Transverse colon (tissue), 4 donors: ENCODE results near the gene ZFHX3.

Experiments
- EP300 ChIP-seq: sonication (generic); formaldehyde crosslinking; IDR thresholded peaks from one replicate; pipeline ENCODE4 v1.6.1; 2017; ENCODE audit warnings: antibody characterized with exemption, low read depth
- POLR2A ChIP-seq: fragments of 450-650 bp; IDR thresholded peaks from one replicate; pipeline ENCODE4 v1.6.1; 2016; ENCODE audit warnings: antibody characterized with exemption, mild to moderate bottlenecking, moderate library complexity
- POLR2AphosphoS5 ChIP-seq, 3 donors: sonication (generic); formaldehyde crosslinking; IDR thresholded peaks; one replicate each; pipeline ENCODE4 v1.6.1; 2016; ENCODE audit warnings: antibody characterized with exemption in 3 of 3
- TF ChIP-seq, protein P1 (sequence below), 5 experiments: fragments of 200-600 bp in 3 of 5; fragments of 450-650 bp in 2 of 5; sonication (generic) in 3 of 5; IDR thresholded peaks; 1 replicate in 2 of 5; 2 replicates in 3 of 5; pipeline ENCODE4 v1.5.1; 2016 to 2017; ENCODE audit warnings: antibody characterized with exemption in 5 of 5, inconsistent platforms in 3 of 5, mild to moderate bottlenecking in 2 of 5, moderate library complexity in 1 of 5

DNA sequence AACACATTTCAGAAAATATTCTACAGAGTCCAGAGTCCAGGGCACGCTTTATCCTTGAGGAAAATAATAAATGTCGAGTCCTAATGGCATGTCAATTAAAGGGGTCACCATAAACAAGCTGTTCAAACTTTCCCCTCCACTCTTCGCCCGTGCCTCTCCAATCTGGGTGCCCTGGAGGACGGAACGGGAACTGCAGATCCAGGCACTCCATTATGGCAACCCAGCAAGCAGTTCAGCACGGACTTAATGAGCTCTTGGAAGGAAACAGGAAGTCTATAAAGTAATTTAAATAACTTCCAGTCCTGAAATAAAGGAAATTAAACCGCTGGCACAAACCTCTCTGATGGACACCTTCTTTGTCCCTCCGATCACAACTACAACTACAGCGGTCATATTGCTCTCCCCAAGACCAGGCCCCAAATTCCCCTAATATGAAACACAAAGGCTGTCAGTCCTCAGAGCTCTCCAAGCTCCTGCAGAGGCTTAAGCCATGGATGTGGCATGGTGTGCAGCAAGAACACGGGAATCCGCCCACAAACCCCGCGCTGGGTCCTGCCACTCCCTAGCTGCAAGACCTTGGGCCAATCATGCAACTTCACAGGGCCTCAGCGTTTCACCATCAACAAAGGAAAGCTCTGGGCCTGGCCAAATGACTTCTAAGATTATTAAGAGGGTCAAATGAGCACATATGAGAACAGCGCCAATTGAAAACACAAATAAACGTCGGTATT lies 52.6 kb downstream of the ZFHX3 start:
- TF ChIP-seq, protein P1, sequence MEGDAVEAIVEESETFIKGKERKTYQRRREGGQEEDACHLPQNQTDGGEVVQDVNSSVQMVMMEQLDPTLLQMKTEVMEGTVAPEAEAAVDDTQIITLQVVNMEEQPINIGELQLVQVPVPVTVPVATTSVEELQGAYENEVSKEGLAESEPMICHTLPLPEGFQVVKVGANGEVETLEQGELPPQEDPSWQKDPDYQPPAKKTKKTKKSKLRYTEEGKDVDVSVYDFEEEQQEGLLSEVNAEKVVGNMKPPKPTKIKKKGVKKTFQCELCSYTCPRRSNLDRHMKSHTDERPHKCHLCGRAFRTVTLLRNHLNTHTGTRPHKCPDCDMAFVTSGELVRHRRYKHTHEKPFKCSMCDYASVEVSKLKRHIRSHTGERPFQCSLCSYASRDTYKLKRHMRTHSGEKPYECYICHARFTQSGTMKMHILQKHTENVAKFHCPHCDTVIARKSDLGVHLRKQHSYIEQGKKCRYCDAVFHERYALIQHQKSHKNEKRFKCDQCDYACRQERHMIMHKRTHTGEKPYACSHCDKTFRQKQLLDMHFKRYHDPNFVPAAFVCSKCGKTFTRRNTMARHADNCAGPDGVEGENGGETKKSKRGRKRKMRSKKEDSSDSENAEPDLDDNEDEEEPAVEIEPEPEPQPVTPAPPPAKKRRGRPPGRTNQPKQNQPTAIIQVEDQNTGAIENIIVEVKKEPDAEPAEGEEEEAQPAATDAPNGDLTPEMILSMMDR (IDR thresholded peaks at IDR 0.05): peak; percentile 43 to 70 (median 52)
- TF ChIP-seq POLR2A (no peak), EP300 (no peak), POLR2AphosphoS5 (IDR thresholded peaks at IDR 0.05) (no peak)
